Astrocyte of the spinal cord (primary cell): ENCODE results near the gene LHX5.

Source experiments
- DNase-seq: peaks from one replicate; pipeline ENCODE4 v3.0.0; 2011; ENCODE audit warnings: low read depth, low spot score
- H3K4me3 ChIP-seq: 2 replicates; pipeline ENCODE4 v1.5.1; 2011; ENCODE audit warnings: low read depth, mild to moderate bottlenecking, low read length, moderate library complexity
- CTCF ChIP-seq: IDR thresholded peaks from 2 replicates; pipeline ENCODE4 v1.5.1; 2012; ENCODE audit warnings: low read depth, mild to moderate bottlenecking, low read length, inconsistent platforms
- in situ Hi-C: cut with HindIII; loops from 2 replicates; pipeline ENCODE4 v1.10.0; 2017; ENCODE audit warnings: low sequenced_read_pairs

The LHX5 gene

GRCh38 chr12:113471619-113472171 lies at the start of gene LHX5:
TSS of gene LHX5 (minus strand) at chr12:113471871. CDS start at chr12:113471498, 373 bp downstream.
- H3K4me3 ChIP-seq, result no peak within 1 kb of the TSS
- DNase-seq, result no peak
- no peak for TF ChIP-seq CTCF
- in situ Hi-C loops, result no loop called here

- H3K4me3 ChIP-seq, result no peak overlapping the region
- in situ Hi-C loops, result no loop called here
- TF ChIP-seq CTCF, result no peak
- DNase-seq, result no peak
Measured at GRCh38 chr12:113519464-113520307, 48.0 kb upstream of the LHX5 start.

GRCh38 chr12:113515082-113515856 lies 43.6 kb upstream of the LHX5 start:
- H3K4me3 ChIP-seq, result no peak overlapping the region
- no peak for DNase-seq
- TF ChIP-seq CTCF, result no peak
- in situ Hi-C loops, result no loop called here

- no peak for TF ChIP-seq CTCF
- no peak overlapping the region for H3K4me3 ChIP-seq
- DNase-seq, result no peak
- in situ Hi-C loops, result no loop called here
Measured at GRCh38 chr12:113514602-113515001, 42.9 kb upstream of the LHX5 start.

GRCh38 chr12:113512568-113512967 lies 40.9 kb upstream of the LHX5 start:
- no peak overlapping the region for H3K4me3 ChIP-seq
- in situ Hi-C loops, result no loop called here
- DNase-seq, result no peak
- no peak for TF ChIP-seq CTCF

GRCh38 chr12:113506867-113507266 lies 35.2 kb upstream of the LHX5 start:
- in situ Hi-C loops, result no loop called here
- no peak for TF ChIP-seq CTCF
- no peak overlapping the region for H3K4me3 ChIP-seq
- no peak for DNase-seq
